ENCODE data around the gene PUS1.

Gene PUS1

GRCh38 chr12:131991816-131992430, 62.8 kb downstream of the PUS1 start:
- no peak for TF ChIP-seq CTCF (IDR thresholded peaks at IDR 0.05; ENCODE audit: extremely low read depth, insufficient read depth, missing control alignments)
- DNase-seq (ENCODE audit: low spot score): no peak

GRCh38 chr12:131994589-131994988, 65.5 kb downstream of the PUS1 start:
- no peak for TF ChIP-seq CTCF (IDR thresholded peaks at IDR 0.05; ENCODE audit: extremely low read depth, insufficient read depth, missing control alignments)
- in situ Hi-C loops (cut with MboI; ENCODE audit: low pct_unique_long_range_greater_than_20kb, low sequenced_read_pairs, unreplicated experiment): no loop called here
- DNase-seq (ENCODE audit: low spot score): peak; percentile 59

More at GRCh38 chr12:131991816-131992430, 62.8 kb downstream of the PUS1 start:
- in situ Hi-C loops (cut with MboI; ENCODE audit: low pct_unique_long_range_greater_than_20kb, low sequenced_read_pairs, unreplicated experiment): no loop called here

All from GM13977 (cell line).